ENCODE results near the gene DNLZ.
"Not testable (repeated sequence)": the region's sequence is repeated elsewhere in the genome, so short reads cannot be mapped to it uniquely, and the experiment has no call there.

Gene DNLZ

GRCh38 chr9:136363106-136363948 is at the start of gene DNLZ:
DNLZ (minus strand) TSS chr9:136363744; CDS start chr9:136363714, 30 bp downstream.
- peak; percentile 98 for DNase-seq

- DNase-seq: no peak
Measured at GRCh38 chr9:136412962-136413361, 49.4 kb upstream of the DNLZ start.

GRCh38 chr9:136411378-136411777 is 47.8 kb upstream of the DNLZ start:
- DNase-seq: peak; percentile 17

DNA sequence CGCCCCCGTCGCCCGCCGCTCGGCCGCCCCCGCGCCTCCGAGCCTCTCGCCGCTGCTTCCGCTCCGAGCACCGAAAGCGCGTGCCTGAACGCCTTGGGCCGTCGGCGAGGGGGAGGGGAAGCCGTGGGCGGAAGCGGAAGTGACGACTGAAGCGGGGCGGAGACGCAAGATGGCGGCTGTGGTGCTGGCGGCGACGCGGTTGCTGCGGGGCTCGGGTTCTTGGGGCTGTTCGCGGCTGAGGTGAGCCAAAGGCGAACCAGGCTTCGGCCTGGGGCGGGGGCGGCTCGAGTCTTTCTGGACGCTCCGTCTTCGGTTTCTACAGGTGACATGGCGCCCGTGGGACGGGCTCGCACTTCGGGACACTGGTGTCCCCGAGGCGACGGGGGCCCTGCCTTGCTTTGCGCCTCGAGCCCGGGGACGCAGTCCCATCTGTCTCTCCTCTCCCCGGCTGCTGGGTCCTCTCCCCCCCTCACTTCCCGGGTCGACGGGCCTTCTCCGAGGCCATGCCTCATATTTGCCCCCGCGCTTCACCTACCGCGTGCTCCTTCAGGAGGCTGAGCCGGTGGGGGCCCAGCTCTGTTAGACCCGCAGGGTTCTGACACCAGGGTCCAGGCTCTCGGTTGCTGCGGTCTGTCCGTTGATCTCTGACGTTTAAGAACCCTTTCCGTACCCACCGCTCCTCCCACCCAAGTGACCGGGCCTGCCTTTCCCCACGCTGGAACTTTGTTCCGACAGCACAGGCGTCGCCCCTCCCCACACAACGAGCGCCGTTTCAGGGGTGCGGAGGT is 47.1 kb upstream of the DNLZ start, which contains the start of the genes ENTR1 and PMPCA:
Gene ENTR1 (minus strand): TSS at position 115 of the 788 bp plus-strand sequence. CDS start 217 bp downstream, outside the sequence.
Gene PMPCA (plus strand): TSS at position 159 of the 788 bp plus-strand sequence. CDS start 11 bp downstream, at position 170.
- DNase-seq: peak; percentile 96

DNA sequence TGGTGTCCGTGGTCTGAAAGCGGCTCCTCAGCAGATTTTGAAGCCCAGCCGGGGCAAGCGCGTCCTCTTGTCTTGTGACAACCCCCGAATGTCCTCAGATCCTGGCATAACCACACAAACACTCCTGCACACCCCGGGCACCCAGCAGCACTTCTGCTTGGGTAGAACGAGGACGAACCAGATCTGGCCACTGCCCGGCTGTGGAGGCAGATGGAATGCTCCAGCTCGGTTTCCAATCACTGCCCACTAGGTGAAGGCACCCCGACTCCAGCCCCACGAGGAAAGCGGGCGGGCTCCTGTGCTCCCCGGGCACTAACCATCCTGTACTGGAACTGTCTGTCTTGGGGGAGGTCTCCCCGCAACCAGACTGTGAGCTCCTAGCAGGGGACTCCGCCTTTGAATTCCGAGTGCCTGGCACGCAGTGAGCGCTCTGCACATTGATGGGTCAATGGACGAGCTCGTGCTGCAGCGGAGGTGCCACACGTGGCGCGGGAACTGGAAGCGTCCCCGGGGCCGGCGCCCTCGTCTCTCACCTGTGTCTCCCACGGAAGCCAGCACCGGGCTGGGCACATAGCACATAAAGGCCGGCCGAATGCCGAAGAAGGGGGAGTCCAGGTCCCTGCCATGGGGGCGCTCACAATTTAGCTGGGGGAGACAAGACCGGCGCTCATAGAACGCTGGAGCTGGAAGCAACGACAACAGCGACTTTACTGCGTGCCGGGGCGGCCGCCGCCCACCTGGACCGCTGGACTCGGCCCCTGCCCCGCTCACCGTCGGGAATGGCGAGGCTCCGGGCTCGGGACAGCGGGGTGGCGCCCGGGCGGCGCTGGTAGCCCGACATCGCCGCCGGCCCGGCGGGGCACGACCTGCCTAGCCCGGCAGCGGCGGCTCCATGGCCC is 46.3 kb upstream of the DNLZ start:
- DNase-seq: peak; percentile 68

- DNase-seq: no peak
Measured at GRCh38 chr9:136407911-136408310, 44.4 kb upstream of the DNLZ start.

DNA sequence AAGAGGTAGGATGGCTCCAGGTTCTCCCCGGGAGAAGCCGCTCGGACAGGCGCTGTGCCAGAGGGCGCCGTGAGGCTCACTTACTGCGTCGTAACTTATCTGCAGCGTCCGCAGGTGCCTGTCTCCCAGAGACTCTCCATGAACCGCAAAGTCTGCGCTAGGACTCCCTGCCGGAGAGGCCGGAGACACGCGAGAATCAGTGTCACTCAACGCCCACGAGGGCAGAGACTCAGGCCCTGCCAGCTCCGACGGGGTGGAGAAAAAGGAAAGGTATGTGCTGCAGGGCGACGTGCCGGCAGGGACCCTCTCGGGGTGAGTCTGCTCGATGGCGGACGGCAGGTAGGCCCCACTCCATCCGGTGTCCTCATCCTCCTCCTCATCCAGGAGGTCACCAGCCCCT is 43.5 kb upstream of the DNLZ start:
- DNase-seq: not testable (repeated sequence)

DNA sequence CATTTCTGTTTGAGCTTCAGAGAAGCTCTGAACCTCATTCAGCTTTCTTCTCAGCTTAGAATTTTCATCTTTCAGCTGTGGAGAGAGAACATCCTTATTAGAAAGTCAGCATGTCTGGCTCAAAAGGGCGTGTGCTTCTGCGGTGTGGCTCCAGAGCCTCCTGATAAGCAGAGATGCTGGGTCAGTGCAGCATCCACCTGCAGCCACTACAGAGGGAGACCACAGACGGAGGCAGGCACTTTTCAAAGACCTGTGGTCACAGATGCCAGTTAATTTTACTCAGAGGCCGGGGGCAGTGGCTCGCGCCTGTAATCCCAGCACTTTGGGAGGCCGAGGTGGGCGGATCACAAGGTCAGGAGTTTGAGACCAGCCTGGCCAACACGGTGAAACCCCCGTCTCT is 42.4 kb upstream of the DNLZ start:
- peak; percentile 21 for DNase-seq

DNA sequence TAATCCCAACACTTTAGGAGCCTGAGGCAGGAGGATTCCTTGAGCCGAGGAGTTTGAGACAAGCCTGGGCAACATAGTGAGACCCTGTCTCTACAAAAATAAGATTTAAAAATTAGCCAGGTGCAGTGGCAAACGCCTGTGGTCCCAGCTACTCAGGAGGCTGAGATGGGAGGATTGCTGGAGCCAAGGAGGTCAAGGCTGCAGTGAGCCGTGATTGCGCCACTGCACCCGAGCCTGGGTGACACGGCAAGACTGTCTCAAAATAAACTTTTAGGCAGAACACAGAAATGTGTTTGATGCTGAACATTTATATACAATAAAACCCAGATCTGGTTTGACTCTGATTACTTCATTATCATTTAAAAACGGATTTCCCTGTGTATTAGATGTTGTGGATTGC is 41.9 kb upstream of the DNLZ start:
- DNase-seq: no peak

- no peak for DNase-seq
Measured at GRCh38 chr9:136404801-136405136, 41.2 kb upstream of the DNLZ start.

GRCh38 chr9:136403915-136404800 is 40.6 kb upstream of the DNLZ start:
- DNase-seq: no peak

GRCh38 chr9:136403538-136403914 is 40.0 kb upstream of the DNLZ start:
- DNase-seq: no peak

DNA sequence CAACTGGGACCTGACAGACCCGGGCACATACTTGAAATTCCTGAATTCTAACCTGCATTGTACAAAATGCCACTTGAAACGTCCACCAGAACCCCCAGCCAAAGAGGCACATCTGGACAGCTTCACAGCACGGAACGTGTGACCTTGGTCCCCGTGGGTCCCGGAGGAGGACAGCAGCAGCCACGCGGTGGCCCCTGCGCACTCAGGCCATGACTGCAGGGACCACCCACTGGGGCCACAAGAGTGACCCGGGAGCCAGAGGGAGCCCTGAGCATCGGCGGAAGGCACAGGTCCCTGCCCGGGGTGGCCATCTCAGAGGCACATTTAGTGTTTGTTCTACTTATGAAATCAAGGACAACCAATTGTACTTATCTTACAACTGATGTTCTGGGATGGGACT is 38.5 kb upstream of the DNLZ start:
- DNase-seq: no peak

DNA sequence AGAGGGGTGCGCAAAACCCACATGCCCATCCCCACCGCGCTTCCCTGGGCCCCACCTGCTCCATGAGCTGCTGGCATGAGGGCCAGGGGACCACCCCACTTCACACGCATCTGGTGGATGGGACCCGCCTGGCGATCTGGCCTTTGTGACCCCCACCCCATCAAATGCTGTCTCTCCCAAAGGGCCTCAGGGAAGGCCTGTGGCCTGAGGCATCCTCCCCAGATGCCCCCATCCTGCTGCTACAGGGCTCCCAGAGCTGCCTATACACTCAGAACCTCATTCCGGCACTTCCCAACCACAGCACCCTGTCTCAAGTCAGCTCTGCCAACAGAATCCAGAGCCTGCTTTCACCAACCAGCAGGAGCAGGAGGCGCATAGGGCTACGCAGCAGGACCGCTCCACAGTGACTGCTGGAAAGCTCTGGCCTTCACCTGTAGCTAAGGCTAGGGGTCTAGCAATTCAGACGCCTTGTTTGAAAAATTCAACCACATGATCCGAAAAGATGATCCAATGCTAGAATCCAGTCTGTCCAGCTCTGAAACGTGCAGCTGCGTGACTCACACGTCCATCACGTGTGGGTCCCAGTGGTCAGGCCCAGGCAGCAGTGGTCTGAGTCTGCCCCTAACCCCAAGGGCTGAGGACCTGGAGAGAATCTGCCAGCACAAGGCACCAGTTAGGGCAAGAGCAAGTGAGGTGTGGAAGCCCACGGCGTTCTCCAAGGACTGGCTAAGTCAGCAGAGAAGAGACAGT is 37.8 kb upstream of the DNLZ start:
- DNase-seq: no peak

- DNase-seq: peak; percentile 95
Measured at GRCh38 chr9:136400038-136400834, 36.7 kb upstream of the DNLZ start, which contains the start of gene SNAPC4. SNAPC4 (minus strand) TSS chr9:136400170; CDS start chr9:136398428, 1,742 bp downstream.

DNA sequence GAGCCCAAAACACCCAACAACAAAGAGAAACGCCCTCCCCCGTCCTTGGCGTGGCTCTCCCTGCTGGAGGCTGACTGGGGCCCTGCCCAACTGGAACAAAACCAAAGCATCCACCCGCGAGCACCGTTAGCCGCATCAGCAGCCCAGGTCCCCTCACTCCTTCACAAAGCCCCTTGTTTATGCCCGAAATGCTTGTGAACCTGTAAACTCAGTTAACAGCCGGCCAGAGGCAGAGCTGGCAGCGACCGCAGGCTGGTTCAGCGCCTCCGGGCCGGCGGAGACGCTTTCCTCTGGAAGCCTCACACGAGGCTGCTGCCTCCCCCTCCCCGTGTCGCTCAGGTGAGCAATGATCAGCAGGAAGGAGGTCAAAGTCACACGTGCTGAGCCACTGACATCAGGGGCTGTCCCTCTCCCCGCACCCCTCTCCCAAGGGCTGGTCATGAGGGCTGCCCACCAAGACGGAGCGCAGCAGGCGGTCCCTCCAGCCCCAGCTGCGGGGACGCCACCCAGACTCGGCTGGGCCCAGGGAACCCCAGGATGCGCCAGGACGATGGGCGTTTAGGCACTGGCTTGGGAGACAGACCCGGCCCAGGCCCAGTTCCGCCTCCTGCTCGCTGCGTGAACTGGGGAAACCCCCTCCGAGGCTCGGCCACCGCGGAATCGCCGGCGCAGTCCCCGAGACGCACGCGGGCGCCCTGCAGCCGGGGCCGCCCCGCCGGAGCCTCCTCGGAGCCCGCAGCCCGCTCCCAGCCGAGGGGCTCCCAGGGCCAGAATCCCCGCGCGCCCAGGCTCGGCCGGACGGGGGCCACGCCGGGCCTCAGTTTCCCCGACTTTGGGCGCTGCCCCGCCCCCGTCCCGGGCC is 35.9 kb upstream of the DNLZ start:
- DNase-seq: peak; percentile 61

- DNase-seq: no peak
Measured at GRCh38 chr9:136398286-136398685, 34.7 kb upstream of the DNLZ start.

DNA sequence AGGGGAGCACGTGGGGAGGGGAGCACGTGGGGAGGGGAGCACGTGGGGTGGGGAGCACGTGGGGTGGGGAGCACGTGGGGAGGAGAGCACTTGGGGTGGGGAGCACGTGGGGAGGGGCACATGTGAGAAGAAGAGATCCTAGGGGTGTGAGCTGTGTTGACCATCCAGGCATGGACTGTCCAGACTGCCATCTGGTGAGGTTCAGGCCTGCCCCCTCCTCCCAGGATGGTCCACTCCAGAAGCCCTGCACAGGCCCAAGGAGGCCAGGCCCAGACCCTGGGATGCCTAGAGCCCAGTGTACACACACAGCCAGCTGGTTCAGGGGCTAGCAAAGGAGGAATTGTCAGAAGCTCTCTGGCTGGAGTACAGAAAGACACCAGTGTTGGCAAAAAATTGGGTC is 34.1 kb upstream of the DNLZ start:
- no peak for DNase-seq

DNA sequence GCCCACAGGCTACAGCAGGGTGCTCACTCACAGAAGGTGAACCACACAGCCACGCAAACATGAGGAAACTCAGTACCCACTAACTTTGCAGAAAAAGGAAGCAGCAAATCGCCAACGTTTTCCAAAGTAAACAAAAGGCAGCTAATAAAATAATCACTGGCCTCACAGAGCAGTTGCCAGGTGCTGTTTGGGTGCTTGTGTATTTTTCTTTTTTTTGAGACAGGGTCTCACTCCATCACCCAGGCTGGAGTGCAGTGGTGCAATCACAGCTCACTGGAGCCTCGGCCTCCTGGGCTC is 32.6 kb upstream of the DNLZ start:
- DNase-seq: no peak

Measured in hematopoietic multipotent progenitor cell treated with erythropoietin and hydrocortisone succinate and interleukin-3 and kit ligand, for 4 days (in vitro differentiated cells).